ENCODE results near the gene HMX1.

DNA sequence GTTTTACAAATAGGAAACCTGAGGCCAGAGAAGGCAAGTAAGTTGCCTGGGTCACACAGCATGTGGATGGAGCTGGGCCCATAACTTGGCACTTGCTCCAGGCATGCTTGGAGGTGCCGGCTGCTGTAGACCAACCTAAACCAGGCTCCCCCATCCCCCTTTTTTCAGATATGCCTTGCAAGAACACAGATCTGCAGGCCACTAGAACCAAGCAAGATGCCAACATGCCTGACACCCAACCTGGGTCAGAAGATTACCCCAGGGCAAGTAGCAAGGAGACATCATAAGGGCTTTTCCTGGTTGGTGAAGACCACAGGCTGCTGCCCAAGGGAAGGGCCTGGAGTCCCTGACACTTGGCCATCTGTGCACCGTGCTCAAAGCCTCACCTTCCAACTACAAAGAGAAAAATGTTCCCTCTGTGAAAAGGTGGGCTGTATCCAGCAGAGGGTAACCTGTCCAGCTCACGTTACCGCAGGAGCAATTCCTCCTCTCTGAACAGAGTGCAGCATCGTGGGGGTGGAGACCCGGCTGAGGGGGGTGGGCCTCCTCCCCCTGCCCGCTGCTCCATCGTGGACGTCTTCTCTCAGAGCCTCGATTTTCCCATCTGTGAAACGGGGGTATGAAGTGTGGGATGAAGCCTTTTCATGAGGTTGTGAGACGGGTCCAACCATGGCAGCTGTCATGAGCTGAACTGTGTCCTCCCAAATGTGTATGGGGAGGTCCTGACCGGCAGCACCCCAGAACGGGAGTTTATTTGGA is 23.0 kb downstream of the HMX1 start:
- TF ChIP-seq, protein P1, sequence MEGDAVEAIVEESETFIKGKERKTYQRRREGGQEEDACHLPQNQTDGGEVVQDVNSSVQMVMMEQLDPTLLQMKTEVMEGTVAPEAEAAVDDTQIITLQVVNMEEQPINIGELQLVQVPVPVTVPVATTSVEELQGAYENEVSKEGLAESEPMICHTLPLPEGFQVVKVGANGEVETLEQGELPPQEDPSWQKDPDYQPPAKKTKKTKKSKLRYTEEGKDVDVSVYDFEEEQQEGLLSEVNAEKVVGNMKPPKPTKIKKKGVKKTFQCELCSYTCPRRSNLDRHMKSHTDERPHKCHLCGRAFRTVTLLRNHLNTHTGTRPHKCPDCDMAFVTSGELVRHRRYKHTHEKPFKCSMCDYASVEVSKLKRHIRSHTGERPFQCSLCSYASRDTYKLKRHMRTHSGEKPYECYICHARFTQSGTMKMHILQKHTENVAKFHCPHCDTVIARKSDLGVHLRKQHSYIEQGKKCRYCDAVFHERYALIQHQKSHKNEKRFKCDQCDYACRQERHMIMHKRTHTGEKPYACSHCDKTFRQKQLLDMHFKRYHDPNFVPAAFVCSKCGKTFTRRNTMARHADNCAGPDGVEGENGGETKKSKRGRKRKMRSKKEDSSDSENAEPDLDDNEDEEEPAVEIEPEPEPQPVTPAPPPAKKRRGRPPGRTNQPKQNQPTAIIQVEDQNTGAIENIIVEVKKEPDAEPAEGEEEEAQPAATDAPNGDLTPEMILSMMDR (IDR thresholded peaks at IDR 0.05) = no peak
- TF ChIP-seq EZH2 (IDR thresholded peaks at IDR 0.05; ENCODE audit: borderline replicate concordance, insufficient read depth, low read depth, low read length, poor library complexity, severe bottlenecking) = no peak

Measured in B cell (primary cell).